ENCODE measurements around the gene SFPQ. TPM values are rescaled to one million over a fixed set of nuclear protein-coding genes. Genes with fewer than 3 reads are reported as not detected.
A peak's percentile ranks its signal among the peaks of the same experiment; 100 is the strongest.
"Not testable (repeated sequence)": the region's sequence is repeated elsewhere in the genome, so short reads cannot be mapped to it uniquely, and the experiment has no call there.

The SFPQ gene
- total RNA-seq, 3 donors from 2014 or later, result 249 to 314 (median 269) TPM

DNA sequence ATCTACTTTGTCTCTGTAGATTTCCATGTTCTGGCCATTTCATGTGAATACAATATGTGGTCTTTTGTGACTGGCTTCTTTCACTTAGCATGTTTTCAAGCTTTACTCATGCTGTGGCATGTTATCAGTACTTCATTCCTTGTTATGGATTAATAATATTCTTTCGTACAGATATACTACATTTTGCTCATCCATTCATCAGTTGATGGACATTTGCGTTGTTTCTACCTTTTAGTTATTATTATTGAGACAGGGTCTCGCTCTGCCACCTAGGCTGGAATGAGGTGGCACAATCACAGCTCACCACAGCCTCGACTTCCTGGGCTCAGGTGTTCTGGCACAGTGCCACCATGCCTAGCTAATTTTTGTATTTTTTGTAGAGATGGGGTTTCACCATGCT, 21.4 kb downstream of the SFPQ start:
- Histone ChIP-seq H3K4me1 (no peaks in the 10 kb centered on the region), H3K36me3 (peaks cover 5% of the 10 kb centered on the region), H3K27ac (no peak overlapping the region), H3K27me3 (no peaks in the 10 kb centered on the region), H3K9me3 (no peaks in the 10 kb centered on the region), H3K4me3 (no peak overlapping the region)
- TF ChIP-seq POLR2A (IDR thresholded peaks at IDR 0.05) (no peak), POLR2AphosphoS5 (IDR thresholded peaks at IDR 0.05) (no peak)
- TF ChIP-seq, protein P1, sequence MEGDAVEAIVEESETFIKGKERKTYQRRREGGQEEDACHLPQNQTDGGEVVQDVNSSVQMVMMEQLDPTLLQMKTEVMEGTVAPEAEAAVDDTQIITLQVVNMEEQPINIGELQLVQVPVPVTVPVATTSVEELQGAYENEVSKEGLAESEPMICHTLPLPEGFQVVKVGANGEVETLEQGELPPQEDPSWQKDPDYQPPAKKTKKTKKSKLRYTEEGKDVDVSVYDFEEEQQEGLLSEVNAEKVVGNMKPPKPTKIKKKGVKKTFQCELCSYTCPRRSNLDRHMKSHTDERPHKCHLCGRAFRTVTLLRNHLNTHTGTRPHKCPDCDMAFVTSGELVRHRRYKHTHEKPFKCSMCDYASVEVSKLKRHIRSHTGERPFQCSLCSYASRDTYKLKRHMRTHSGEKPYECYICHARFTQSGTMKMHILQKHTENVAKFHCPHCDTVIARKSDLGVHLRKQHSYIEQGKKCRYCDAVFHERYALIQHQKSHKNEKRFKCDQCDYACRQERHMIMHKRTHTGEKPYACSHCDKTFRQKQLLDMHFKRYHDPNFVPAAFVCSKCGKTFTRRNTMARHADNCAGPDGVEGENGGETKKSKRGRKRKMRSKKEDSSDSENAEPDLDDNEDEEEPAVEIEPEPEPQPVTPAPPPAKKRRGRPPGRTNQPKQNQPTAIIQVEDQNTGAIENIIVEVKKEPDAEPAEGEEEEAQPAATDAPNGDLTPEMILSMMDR (IDR thresholded peaks at IDR 0.05), result no peak
- intact Hi-C loops (cut with DNase I; ENCODE audit: low total_unique reads), result no loop called here
- no peak for DNase-seq (ENCODE audit: low spot score in 2 of 2)

DNA sequence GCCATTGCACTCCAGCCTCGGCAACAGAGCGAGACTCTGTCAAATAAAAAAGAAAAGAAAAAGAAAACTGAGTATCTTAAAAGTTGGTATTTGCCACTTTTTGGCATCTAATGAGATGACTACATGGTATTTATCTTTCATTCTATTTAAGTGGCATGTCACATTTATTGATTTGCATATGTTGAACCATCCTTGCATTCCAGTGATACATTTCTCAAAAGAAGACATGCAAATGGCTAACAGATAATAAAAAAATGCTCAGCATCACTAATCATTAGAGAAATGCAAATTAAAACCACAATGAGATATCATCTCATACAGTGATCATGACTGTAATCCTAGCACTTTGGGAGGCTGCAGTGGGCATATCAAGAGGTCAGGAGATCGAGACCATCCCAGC, 28.1 kb downstream of the SFPQ start:
- Histone ChIP-seq H3K9me3 (peaks cover 7 to 11% of the 10 kb centered on the region in 2 donors), H3K27me3 (no peaks in the 10 kb centered on the region), H3K36me3 (no peaks in the 10 kb centered on the region), H3K4me3 (no peak overlapping the region), H3K4me1 (no peaks in the 10 kb centered on the region), H3K27ac (no peak overlapping the region)
- TF ChIP-seq, protein P1 (IDR thresholded peaks at IDR 0.05), result no peak
- no peak for TF ChIP-seq POLR2AphosphoS5 (IDR thresholded peaks at IDR 0.05)
- no peak for TF ChIP-seq POLR2A (IDR thresholded peaks at IDR 0.05)
- intact Hi-C loops (cut with DNase I; ENCODE audit: low total_unique reads), result no loop called here
- no peak for DNase-seq (ENCODE audit: low spot score in 2 of 2)

DNA sequence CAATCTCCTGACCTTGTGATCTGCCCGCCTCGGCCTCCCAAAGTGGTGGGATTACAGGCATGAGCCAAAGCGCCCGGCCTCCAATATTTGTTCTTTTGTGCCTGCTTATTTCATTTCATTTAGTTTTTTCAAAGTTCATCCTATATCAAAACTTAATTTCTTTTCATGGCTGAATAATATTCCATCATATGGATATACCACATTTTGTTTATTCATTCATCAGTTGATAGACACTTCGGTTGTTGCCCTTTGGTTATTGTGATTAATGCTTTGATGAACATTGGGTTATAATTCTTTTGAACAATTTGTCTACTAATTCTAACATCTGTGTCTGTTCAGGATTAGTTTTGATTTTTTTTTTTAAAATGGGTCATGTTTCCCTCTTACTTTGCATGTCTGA, 41.7 kb downstream of the SFPQ start:
- intact Hi-C loops (cut with DNase I; ENCODE audit: low total_unique reads), result no loop called here
- TF ChIP-seq, protein P1 (IDR thresholded peaks at IDR 0.05), result no peak
- no peak for TF ChIP-seq POLR2A (IDR thresholded peaks at IDR 0.05)
- Histone ChIP-seq H3K27ac (no peak overlapping the region), H3K4me1 (no peaks in the 10 kb centered on the region), H3K36me3 (no peaks in the 10 kb centered on the region), H3K4me3 (no peak overlapping the region), H3K27me3 (no peaks in the 10 kb centered on the region), H3K9me3 (no peaks in the 10 kb centered on the region)
- no peak for DNase-seq (ENCODE audit: low spot score in 2 of 2)

DNA sequence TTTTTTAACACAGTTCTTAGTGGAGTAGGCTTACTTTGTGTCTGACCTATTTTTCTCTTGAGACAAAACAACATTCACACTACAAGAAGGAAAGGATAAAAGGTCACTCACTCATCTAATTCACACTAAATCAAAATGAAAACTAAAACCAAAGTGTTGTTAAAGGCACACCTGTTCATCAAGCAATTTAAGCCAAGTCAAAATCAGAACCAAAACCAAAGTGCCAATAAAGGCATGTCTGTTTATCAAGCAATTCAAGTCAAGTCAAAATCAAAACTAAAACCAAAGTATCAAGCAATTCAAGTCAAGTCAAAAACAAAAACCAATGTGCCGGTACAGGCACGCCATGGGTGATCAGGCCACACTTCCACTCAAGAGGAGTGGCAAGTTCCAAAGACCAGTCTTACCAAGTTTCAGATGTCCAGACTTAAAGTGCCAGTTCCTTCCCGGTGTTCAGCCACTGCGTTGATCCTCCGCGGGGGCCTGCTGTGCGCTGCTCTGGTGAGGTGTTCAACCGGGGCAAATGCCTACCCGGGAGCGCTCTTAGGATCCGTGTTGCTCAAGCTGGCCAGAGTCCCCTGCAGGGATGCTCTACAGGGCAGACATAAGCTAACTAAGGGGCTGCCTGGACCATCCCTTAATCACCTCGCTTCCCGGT, 46.9 kb downstream of the SFPQ start:
- H3K36me3 ChIP-seq; DNase-seq (ENCODE audit: low spot score in 2 of 2); H3K27me3 ChIP-seq; intact Hi-C loops (cut with DNase I; ENCODE audit: low total_unique reads); H3K9me3 ChIP-seq; H3K4me1 ChIP-seq: not testable (repeated sequence)
- H3K27ac ChIP-seq, result peak overlapping the region in 1 of 2 donors; percentile 19
- H3K4me3 ChIP-seq, result peak overlapping the region in 2 of 3 donors; percentile 34 to 53

DNA sequence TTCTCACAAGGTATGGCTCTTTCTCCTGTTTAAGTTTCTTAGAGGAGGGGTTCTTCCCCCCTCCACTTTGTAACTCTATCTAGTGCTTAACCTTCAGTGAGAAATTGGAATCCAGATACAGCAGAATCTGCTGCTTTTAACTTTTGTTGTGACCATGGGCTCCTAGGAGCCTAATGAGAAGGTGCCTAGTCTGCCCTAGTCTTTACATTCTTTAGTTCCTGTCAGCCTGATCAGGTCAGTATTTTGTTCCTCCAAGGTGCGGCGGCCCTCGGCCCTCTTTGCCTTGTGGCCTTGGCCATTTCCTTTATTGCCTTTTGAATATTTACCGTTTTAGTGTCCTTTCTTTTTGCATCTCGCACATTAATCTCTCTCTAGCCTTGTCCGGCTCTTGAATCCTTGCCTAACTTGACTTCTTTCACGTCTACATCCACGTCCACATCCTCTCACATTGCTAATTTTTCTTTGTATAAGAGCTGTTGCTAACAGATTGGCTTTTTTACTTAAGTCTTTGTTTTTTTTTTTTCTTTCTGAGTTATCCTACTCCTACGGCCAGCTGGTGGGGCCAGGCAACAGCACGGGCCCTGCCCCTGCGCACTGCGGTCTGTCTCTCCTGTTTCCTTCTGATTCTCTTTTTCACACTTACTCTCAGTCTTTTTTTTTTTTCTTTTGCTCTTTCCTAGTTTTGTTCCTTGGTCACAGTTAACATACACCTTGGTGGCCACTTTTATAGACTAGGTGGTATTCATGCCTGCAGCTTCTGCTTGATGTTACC, 49.0 kb downstream of the SFPQ start:
- H3K4me3 ChIP-seq, result peak overlapping the region in 1 of 3 donors; percentile 1
- DNase-seq (ENCODE audit: low spot score in 2 of 2), result no peak
- no peaks in the 10 kb centered on the region for H3K9me3 ChIP-seq
- H3K4me1 ChIP-seq, result no peaks in the 10 kb centered on the region
- H3K27ac ChIP-seq, result no peak overlapping the region
- H3K36me3 ChIP-seq, result no peaks in the 10 kb centered on the region
- H3K27me3 ChIP-seq, result no peaks in the 10 kb centered on the region
- intact Hi-C loops (cut with DNase I; ENCODE audit: low total_unique reads), result no loop called here
- no peak for TF ChIP-seq POLR2AphosphoS5 (IDR thresholded peaks at IDR 0.05)
- TF ChIP-seq, protein P1 (IDR thresholded peaks at IDR 0.05), result no peak
- no peak for TF ChIP-seq POLR2A (IDR thresholded peaks at IDR 0.05)

DNA sequence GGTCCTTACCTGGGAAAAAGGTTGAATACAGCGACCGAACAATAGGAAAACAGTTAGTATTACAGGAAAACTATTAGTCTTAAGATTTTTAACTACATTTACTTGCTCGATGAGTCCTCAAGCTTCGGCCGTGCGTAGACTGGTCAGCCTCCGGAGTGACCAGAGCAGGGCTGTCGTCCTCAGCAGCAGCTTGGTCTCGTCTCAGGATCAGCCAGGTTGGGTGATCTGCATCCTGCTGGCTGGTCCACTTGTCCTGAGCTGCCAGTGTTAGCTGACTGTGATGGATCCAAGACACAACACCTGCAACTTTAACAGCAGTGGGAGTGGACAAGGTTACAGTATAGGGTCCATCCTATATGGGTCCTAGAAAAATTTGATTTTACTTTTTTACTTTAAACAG, 50.2 kb downstream of the SFPQ start:
- H3K27me3 ChIP-seq; H3K36me3 ChIP-seq; H3K4me1 ChIP-seq; H3K4me3 ChIP-seq; H3K27ac ChIP-seq; DNase-seq (ENCODE audit: low spot score in 2 of 2); H3K9me3 ChIP-seq; intact Hi-C loops (cut with DNase I; ENCODE audit: low total_unique reads): not testable (repeated sequence)

DNA sequence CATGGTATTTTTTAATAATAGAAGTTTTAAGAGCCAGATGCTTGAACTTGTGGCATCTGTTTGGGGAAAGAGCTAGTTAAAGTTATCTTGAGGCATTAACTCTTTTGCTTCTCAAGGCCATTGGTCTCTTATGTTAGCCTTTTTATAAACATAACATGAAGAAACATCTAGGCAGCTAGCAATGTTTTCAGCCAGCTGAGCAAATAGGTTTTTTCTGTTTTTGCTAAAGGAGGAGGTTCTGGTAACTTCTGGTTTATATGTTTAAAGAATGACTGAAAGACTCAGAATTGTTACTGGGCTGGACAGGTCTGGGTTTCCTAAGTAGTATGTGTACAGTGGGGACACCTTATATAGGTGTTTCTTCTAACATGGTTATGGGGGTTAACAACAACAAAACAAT, 50.7 kb downstream of the SFPQ start:
- H3K4me3 ChIP-seq; H3K27me3 ChIP-seq; DNase-seq (ENCODE audit: low spot score in 2 of 2); H3K27ac ChIP-seq; H3K36me3 ChIP-seq; H3K9me3 ChIP-seq; intact Hi-C loops (cut with DNase I; ENCODE audit: low total_unique reads); H3K4me1 ChIP-seq: not testable (repeated sequence)

DNA sequence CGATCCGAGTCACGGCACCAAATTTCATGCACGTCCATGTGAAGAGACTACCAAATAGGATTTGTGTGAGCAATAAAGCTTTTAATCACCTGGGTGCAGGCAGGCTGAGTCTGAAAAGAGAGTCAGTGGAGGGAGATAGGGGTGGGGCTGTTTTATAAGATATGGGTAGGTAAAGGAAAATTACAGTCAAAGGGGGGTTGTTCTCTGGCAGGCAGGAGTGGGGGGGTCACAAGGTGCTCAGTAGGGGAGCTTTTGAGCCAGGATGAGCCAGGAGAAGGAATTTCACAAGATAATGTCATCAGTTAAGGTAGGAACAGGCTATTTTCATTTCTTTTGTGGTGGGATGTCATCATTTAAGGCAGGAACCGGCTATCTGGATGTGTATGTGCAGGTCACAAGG, 55.4 kb downstream of the SFPQ start:
- H3K27me3 ChIP-seq; intact Hi-C loops (cut with DNase I; ENCODE audit: low total_unique reads); H3K4me3 ChIP-seq; DNase-seq (ENCODE audit: low spot score in 2 of 2); H3K9me3 ChIP-seq; H3K4me1 ChIP-seq; H3K36me3 ChIP-seq; H3K27ac ChIP-seq: not testable (repeated sequence)
